ENCODE measurements around the gene TSSK6. TPM values are rescaled to one million over a fixed set of nuclear protein-coding genes. Genes with fewer than 3 reads are reported as not detected.

The TSSK6 gene
- total RNA-seq, 4 donors from 2014 or later, result 1.9 to 3.8 (median 3.0) TPM

GRCh38 chr19:19532806-19533701 is 17.7 kb upstream of the TSSK6 start:
- Histone ChIP-seq H3K4me1 (peaks cover 15% of the 10 kb centered on the region), H3K27me3 (no peaks in the 10 kb centered on the region), H3K27ac (no peak overlapping the region), H3K4me3 (no peak overlapping the region), H3K36me3 (peaks cover 11% of the 10 kb centered on the region), H3K9me3 (no peaks in the 10 kb centered on the region)
- DNase-seq (ENCODE audit: low spot score in 2 of 2), result peak in 1 of 2 donors; percentile 55
- no peak for TF ChIP-seq EP300 (IDR thresholded peaks at IDR 0.05)
- TF ChIP-seq POLR2AphosphoS5 (IDR thresholded peaks at IDR 0.05), result no peak
- TF ChIP-seq CTCF (IDR thresholded peaks at IDR 0.05), result no peak
- no peak for TF ChIP-seq POLR2A (IDR thresholded peaks at IDR 0.05)
- 70% methylated on average over 11 of the region's 14 CpGs for WGBS

- Histone ChIP-seq H3K9me3 (no peaks in the 10 kb centered on the region), H3K4me3 (no peak overlapping the region), H3K36me3 (peaks cover 20% of the 10 kb centered on the region), H3K4me1 (peaks cover 7% of the 10 kb centered on the region), H3K27me3 (no peaks in the 10 kb centered on the region), H3K27ac (no peak overlapping the region)
- WGBS, result 17% methylated on average over 37 of the region's 48 CpGs
- TF ChIP-seq POLR2A (IDR thresholded peaks at IDR 0.05), result no peak
- TF ChIP-seq CTCF (IDR thresholded peaks at IDR 0.05), result peak; percentile 81 to 95
- peak; percentile 85 to 94 for DNase-seq (ENCODE audit: low spot score in 2 of 2)
Observed at GRCh38 chr19:19531951-19532805, 16.8 kb upstream of the TSSK6 start.

DNA sequence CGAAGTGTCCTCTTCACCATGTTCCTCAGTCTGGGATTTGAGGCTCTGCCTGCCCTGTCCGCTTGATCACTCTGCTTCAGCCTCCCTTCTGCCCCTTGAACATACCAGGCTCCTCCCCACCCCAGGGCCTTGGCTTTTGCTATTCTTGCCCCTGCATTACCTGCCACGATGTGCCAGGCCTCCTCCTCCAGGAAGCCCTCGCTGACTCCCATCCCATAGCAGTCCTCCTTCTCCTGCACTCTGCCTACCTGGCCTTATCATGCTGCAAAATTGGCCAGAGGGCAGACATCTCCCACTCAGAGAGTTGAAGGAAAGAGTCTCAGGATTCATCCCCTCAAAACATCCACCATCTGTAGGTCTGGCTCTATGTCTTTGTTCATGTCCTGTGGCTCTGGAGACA is 15.5 kb upstream of the TSSK6 start:
- DNase-seq (ENCODE audit: low spot score in 2 of 2), result no peak
- no peak overlapping the region for H3K4me3 ChIP-seq
- H3K36me3 ChIP-seq, result peaks cover 33% of the 10 kb centered on the region
- H3K27me3 ChIP-seq, result no peaks in the 10 kb centered on the region
- TF ChIP-seq CTCF (IDR thresholded peaks at IDR 0.05), result no peak
- TF ChIP-seq POLR2A (IDR thresholded peaks at IDR 0.05), result no peak
- TF ChIP-seq EP300 (IDR thresholded peaks at IDR 0.05), result no peak
- no peak for TF ChIP-seq POLR2AphosphoS5 (IDR thresholded peaks at IDR 0.05)
- H3K4me1 ChIP-seq, result peaks cover 7% of the 10 kb centered on the region
- H3K27ac ChIP-seq, result no peak overlapping the region
- 70% methylated on average over 4 of the region's 4 CpGs for WGBS
- no peaks in the 10 kb centered on the region for H3K9me3 ChIP-seq

- Histone ChIP-seq H3K4me3 (no peak overlapping the region), H3K9me3 (no peaks in the 10 kb centered on the region), H3K27me3 (no peaks in the 10 kb centered on the region), H3K36me3 (peaks cover 37% of the 10 kb centered on the region), H3K4me1 (peaks cover 7% of the 10 kb centered on the region), H3K27ac (no peak overlapping the region)
- WGBS, result 49% methylated on average over 9 of the region's 9 CpGs
- DNase-seq (ENCODE audit: low spot score in 2 of 2), result no peak
- TF ChIP-seq POLR2AphosphoS5 (IDR thresholded peaks at IDR 0.05), result no peak
Observed at GRCh38 chr19:19530423-19530804, 15.1 kb upstream of the TSSK6 start.

DNA sequence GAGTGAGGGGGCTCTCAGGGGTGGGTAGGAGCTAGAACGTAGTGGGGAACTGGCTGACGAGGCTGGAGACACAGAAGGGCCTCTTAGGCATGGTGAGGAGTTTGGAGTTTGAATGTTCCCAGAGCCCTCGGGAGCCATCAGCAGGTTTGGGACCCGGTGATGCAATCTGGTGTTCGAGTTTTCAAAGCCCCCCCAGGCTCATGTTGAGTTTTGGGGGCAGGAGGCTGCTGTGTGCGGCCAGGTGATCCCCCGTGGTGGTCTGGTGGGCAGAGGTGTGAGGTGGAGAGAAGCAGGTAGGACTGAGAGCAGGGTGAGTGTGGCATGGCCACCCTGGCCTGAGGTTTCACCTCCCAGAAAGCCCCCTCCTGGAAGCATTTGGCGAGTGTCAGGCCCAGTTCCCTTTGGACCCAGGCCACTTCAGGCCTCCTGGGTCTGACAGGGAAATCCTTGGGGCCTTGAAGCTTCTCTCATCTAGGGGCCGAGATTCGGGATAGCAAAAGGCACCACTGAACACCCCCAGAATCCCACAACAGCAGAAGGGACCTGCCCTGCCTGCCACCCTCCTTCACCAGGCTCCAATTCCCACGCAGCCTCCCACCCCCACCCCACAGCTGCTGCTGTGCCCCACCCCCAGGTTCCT is 14.6 kb upstream of the TSSK6 start:
- TF ChIP-seq EP300 (IDR thresholded peaks at IDR 0.05), result no peak
- no peak for TF ChIP-seq CTCF (IDR thresholded peaks at IDR 0.05)
- no peak for TF ChIP-seq POLR2AphosphoS5 (IDR thresholded peaks at IDR 0.05)
- no peak for TF ChIP-seq POLR2A (IDR thresholded peaks at IDR 0.05)
- Histone ChIP-seq H3K27me3 (no peaks in the 10 kb centered on the region), H3K4me3 (no peak overlapping the region), H3K36me3 (peaks cover 37% of the 10 kb centered on the region), H3K4me1 (peaks cover 7% of the 10 kb centered on the region), H3K9me3 (no peaks in the 10 kb centered on the region), H3K27ac (no peak overlapping the region)
- no peak for DNase-seq (ENCODE audit: low spot score in 2 of 2)
- 68% methylated on average over 11 of the region's 11 CpGs for WGBS
